MM.1S (cell line): Measurements from ENCODE around the gene ARHGAP28.

ENCODE experiments used
- DNase-seq: peaks from one replicate; pipeline ENCODE4 v3.0.0-alpha.2; 2015
- H2AFZ ChIP-seq: fragments of 300-600 bp; sonication (generic); 2 replicates; pipeline ENCODE4 v1.6.0; 2016; ENCODE audit warnings: antibody characterized with exemption, low read length
- H3F3A ChIP-seq: fragments of 300-600 bp; sonication (generic); 2 replicates; pipeline ENCODE4 v1.6.1; 2016; ENCODE audit warnings: mild to moderate bottlenecking, antibody characterized with exemption, low read length, moderate library complexity, mixed read lengths; ENCODE audit not compliant: insufficient read depth
- H3K27ac ChIP-seq: fragments of 300-600 bp; sonication (generic); 2 replicates; pipeline ENCODE4 v1.5.1; 2016; ENCODE audit warnings: mild to moderate bottlenecking, low read length
- H3K27me3 ChIP-seq: fragments of 300-600 bp; sonication (generic); replicated peaks from 2 replicates; pipeline ENCODE4 v1.6.0; 2016; ENCODE audit warnings: low read length; ENCODE audit not compliant: insufficient read depth
- H3K36me3 ChIP-seq: fragments of 300-600 bp; sonication (generic); replicated peaks from 2 replicates; pipeline ENCODE4 v1.6.1; 2016; ENCODE audit warnings: mild to moderate bottlenecking, low read length, mixed read lengths; ENCODE audit not compliant: insufficient read depth
- H3K4me1 ChIP-seq: fragments of 300-600 bp; sonication (generic); 2 replicates; pipeline ENCODE4 v1.6.1; 2016; ENCODE audit warnings: low read length, mixed read lengths
- H3K4me2 ChIP-seq: fragments of 300-600 bp; sonication (generic); 2 replicates; pipeline ENCODE4 v1.6.0; 2016; ENCODE audit warnings: low read depth, low read length
- H3K4me3 ChIP-seq: fragments of 300-600 bp; sonication (generic); 2 replicates; pipeline ENCODE4 v1.5.1; 2016; ENCODE audit warnings: low read length, mixed read lengths
- H3K79me2 ChIP-seq: fragments of 300-600 bp; sonication (generic); 2 replicates; pipeline ENCODE4 v1.6.1; 2016; ENCODE audit warnings: mixed run types, low read length, mixed read lengths
- H3K9ac ChIP-seq: fragments of 300-600 bp; sonication (generic); 2 replicates; pipeline ENCODE4 v1.6.1; 2016; ENCODE audit warnings: low read length, mixed read lengths
- H3K9me2 ChIP-seq: fragments of 300-600 bp; sonication (generic); replicated peaks from 2 replicates; pipeline ENCODE4 v1.6.1; 2016; ENCODE audit warnings: mild to moderate bottlenecking, low read length, mixed read lengths; ENCODE audit not compliant: insufficient read depth
- H3K9me3 ChIP-seq: fragments of 300-600 bp; sonication (generic); replicated peaks from 2 replicates; pipeline ENCODE4 v1.6.1; 2016; ENCODE audit warnings: mild to moderate bottlenecking, low read length, mixed read lengths; ENCODE audit not compliant: insufficient read depth
- H4K20me1 ChIP-seq: fragments of 300-600 bp; sonication (generic); 2 replicates; pipeline ENCODE4 v1.6.1; 2016; ENCODE audit warnings: mild to moderate bottlenecking, low read length, moderate library complexity, mixed read lengths; ENCODE audit not compliant: insufficient read depth
- EZH2 ChIP-seq: fragments of 300-600 bp; sonication (generic); optimal IDR thresholded peaks from 2 replicates; pipeline ENCODE3; 2017; ENCODE audit warnings: low read depth, mild to moderate bottlenecking, antibody characterized with exemption, low read length, mixed read lengths
- EZH2phosphoT487 ChIP-seq: fragments of 300-600 bp; sonication (generic); IDR thresholded peaks from 2 replicates; pipeline ENCODE4 v1.6.1; 2018; ENCODE audit warnings: antibody characterized with exemption, low read length
- TF ChIP-seq, protein P1 (sequence below): fragments of 300-600 bp; sonication (generic); IDR thresholded peaks from 2 replicates; pipeline ENCODE4 v1.5.1; 2016; ENCODE audit warnings: antibody characterized with exemption, low read length, mixed read lengths

Gene ARHGAP28

DNA sequence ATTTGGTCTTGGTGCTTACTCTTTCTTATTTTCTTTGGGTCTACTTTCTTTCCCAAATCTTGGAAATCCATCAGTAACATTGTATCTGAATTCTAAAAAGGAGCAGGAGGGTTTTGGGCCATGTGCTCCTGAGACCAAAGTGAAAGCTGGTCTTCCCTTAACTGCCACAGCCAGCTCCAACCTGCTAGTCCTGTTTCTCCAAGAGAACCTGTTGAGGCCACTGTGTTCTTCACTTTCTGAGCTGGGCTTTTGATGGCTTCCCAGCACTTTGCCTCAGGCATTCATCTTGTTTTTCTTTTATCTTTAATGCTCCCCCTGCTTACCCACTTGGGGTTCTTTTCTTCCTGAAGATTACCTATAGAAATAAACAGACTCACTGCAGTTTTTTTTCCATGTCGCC lies 53.3 kb downstream of the ARHGAP28 start:
- H3K36me3 ChIP-seq = no peaks in the 10 kb centered on the region
- H3F3A ChIP-seq = no peaks in the 10 kb centered on the region
- no peak overlapping the region for H3K9ac ChIP-seq
- TF ChIP-seq EZH2phosphoT487 = no peak
- no peaks in the 10 kb centered on the region for H3K79me2 ChIP-seq
- no peaks in the 10 kb centered on the region for H3K9me3 ChIP-seq
- H4K20me1 ChIP-seq = no peaks in the 10 kb centered on the region
- no peaks in the 10 kb centered on the region for H3K4me1 ChIP-seq
- H3K27me3 ChIP-seq = no peaks in the 10 kb centered on the region
- H3K27ac ChIP-seq = no peak overlapping the region
- H3K9me2 ChIP-seq = no peaks in the 10 kb centered on the region
- no peak overlapping the region for H2AFZ ChIP-seq
- no peak overlapping the region for H3K4me2 ChIP-seq
- no peak overlapping the region for H3K4me3 ChIP-seq
- DNase-seq = no peak

DNA sequence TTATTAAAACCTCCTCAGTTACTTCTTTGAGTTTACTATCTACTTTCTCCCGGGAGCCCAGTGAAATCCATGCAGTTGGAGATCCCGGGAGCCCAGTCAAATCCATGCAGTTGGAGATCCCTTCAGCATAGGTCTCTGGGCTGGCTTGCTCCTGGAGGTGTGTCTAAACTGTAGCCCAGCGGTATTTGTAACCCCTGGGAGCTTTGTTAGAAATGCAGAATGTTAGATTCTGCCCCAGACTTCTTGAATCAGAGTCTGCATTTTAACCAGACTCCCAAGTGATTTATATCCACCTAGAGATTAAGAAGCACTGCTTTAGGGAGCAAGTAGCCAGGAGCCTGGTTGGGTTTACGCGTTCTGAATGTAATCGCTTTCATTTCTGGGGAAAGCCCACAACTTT lies 54.5 kb downstream of the ARHGAP28 start:
- no peaks in the 10 kb centered on the region for H3K79me2 ChIP-seq
- TF ChIP-seq EZH2 (no peak), EZH2phosphoT487 (no peak)
- TF ChIP-seq, protein P1, sequence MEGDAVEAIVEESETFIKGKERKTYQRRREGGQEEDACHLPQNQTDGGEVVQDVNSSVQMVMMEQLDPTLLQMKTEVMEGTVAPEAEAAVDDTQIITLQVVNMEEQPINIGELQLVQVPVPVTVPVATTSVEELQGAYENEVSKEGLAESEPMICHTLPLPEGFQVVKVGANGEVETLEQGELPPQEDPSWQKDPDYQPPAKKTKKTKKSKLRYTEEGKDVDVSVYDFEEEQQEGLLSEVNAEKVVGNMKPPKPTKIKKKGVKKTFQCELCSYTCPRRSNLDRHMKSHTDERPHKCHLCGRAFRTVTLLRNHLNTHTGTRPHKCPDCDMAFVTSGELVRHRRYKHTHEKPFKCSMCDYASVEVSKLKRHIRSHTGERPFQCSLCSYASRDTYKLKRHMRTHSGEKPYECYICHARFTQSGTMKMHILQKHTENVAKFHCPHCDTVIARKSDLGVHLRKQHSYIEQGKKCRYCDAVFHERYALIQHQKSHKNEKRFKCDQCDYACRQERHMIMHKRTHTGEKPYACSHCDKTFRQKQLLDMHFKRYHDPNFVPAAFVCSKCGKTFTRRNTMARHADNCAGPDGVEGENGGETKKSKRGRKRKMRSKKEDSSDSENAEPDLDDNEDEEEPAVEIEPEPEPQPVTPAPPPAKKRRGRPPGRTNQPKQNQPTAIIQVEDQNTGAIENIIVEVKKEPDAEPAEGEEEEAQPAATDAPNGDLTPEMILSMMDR = no peak
- H3K27me3 ChIP-seq = no peaks in the 10 kb centered on the region
- H3K9me2 ChIP-seq = no peaks in the 10 kb centered on the region
- no peak overlapping the region for H3K27ac ChIP-seq
- no peaks in the 10 kb centered on the region for H3F3A ChIP-seq
- no peak overlapping the region for H3K4me3 ChIP-seq
- no peaks in the 10 kb centered on the region for H3K9me3 ChIP-seq
- no peaks in the 10 kb centered on the region for H3K36me3 ChIP-seq
- H3K9ac ChIP-seq = no peak overlapping the region
- DNase-seq = no peak
- H3K4me2 ChIP-seq = no peak overlapping the region
- H3K4me1 ChIP-seq = no peaks in the 10 kb centered on the region
- no peak overlapping the region for H2AFZ ChIP-seq
- no peaks in the 10 kb centered on the region for H4K20me1 ChIP-seq

DNA sequence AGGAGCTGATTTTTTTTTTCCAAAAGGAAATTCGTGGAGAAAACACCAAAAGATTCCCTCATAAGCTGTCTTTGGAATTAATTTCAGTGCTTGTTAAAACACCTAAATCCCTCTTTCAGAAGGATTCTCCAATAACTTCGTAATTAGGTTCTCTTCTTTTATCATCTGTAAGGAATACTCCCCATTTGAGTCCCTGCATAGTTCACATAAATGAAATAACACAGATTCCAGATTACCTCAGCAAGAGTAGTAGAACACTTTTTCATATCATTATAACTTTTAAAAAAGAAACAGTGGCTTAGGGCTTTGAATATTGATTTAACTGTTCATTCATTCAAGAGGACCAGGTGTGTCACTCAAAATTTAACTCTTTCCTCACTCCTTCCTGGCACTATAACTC lies 55.5 kb downstream of the ARHGAP28 start:
- no peaks in the 10 kb centered on the region for H3F3A ChIP-seq
- no peak for DNase-seq
- H3K4me3 ChIP-seq = no peak overlapping the region
- H3K27me3 ChIP-seq = no peaks in the 10 kb centered on the region
- no peak overlapping the region for H2AFZ ChIP-seq
- no peaks in the 10 kb centered on the region for H3K9me2 ChIP-seq
- no peaks in the 10 kb centered on the region for H3K36me3 ChIP-seq
- TF ChIP-seq EZH2 (no peak), EZH2phosphoT487 (no peak)
- TF ChIP-seq, protein P1 = no peak
- H3K79me2 ChIP-seq = no peaks in the 10 kb centered on the region
- H3K9ac ChIP-seq = no peak overlapping the region
- no peak overlapping the region for H3K27ac ChIP-seq
- no peak overlapping the region for H3K4me2 ChIP-seq
- no peaks in the 10 kb centered on the region for H4K20me1 ChIP-seq
- no peaks in the 10 kb centered on the region for H3K9me3 ChIP-seq
- H3K4me1 ChIP-seq = no peaks in the 10 kb centered on the region

DNA sequence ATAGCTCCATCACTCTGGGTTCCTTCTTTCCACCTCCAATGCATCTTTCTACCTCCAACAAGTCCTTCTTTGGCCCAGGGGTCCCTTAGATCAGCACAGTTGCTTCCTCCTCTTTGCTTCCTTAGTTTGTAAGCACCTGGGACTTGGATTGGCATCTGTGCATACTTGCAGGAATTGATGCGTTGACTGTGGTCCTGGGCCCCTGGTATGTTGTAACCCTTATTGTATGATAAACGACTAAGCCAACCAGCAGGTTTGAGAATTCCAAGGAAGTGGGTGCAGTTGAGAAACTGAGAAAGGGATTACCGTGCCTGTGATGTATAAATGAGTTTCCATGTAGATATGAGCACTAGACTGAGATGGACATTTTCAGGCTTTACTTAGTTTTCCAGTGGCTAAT lies 55.9 kb downstream of the ARHGAP28 start:
- Histone ChIP-seq H4K20me1 (no peaks in the 10 kb centered on the region), H3K36me3 (no peaks in the 10 kb centered on the region), H3K4me1 (no peaks in the 10 kb centered on the region), H3F3A (no peaks in the 10 kb centered on the region), H3K27me3 (no peaks in the 10 kb centered on the region), H3K9me3 (no peaks in the 10 kb centered on the region), H3K79me2 (no peaks in the 10 kb centered on the region), H3K27ac (no peak overlapping the region), H3K9ac (no peak overlapping the region), H3K4me2 (no peak overlapping the region), H3K4me3 (no peak overlapping the region), H3K9me2 (no peaks in the 10 kb centered on the region), H2AFZ (no peak overlapping the region)
- no peak for TF ChIP-seq EZH2
- TF ChIP-seq EZH2phosphoT487 = no peak
- TF ChIP-seq, protein P1 = no peak
- DNase-seq = no peak
